Measurements from ENCODE around the gene EIF1AX.

DNA sequence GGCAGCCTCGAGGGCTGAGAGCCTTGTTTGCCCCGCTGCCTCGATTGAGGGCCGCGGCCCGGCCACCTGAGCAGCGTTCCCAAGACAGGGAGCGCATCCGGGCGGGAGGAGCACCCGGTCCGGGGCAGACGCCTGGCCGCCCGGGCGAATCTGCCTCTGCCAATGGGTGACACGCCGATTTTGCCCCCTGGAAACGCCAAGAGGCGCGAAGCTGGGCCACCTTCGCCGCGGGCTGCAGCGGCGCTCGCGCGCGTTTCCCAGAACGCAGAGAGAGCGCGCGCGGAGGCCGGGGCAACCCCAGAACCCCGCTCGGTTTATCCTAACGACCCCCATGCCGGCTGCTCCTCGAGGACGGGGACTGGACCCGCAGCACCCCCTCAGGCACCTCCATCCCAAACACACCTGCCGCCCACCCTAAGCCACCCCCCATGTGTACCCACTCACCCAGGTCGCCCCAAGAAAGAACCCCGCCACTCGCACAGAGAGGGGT lies 25.5 kb downstream of the EIF1AX start:
- no peak for TF ChIP-seq CTCF (IDR thresholded peaks at IDR 0.05 in 8 of 11, conservative IDR thresholded peaks at IDR 0.05 in 3 of 11)
- TF ChIP-seq POLR2A (IDR thresholded peaks at IDR 0.05) = no peak
- no peak for TF ChIP-seq POLR2AphosphoS5 (IDR thresholded peaks at IDR 0.05)
